Endothelial cell of umbilical vein (primary cell): ENCODE measurements around the gene CPED1. TPM values are rescaled to one million over a fixed set of nuclear protein-coding genes. Genes with fewer than 3 reads are reported as not detected.

Experiments
- BruUV-seq: library from RNA; stranded (reverse); fragments of 400-500 nt; replicated peaks from 2 replicates; lab custom pipeline; 2021; lab: Mats Ljungman, UMichigan
- CTCF ChIA-PET: fragments of 300-600, 350-600 bp; sonication (Branson Sonifier 250); formaldehyde crosslinking; loops from one replicate; lab custom pipeline; 2021; ENCODE audit warnings: antibody characterized with exemption, inconsistent platforms; lab: Charles Lee
- POLR2A ChIA-PET: fragments of 300-600, 350-600 bp; sonication (Branson Sonifier 250); formaldehyde crosslinking; loops from one replicate; lab custom pipeline; 2021; ENCODE audit warnings: antibody characterized with exemption, inconsistent platforms; lab: Charles Lee
- DNase-seq: peaks from one replicate; pipeline ENCODE4 v3.0.0-alpha.2; 2011; ENCODE audit warnings: low read depth, low spot score
- FAIRE-seq: peaks from 2 replicates; lab custom pipeline; 2011; peaks lifted over from hg19 to GRCh38; lab: Jason Lieb, UNC
- H2AFZ ChIP-seq: 2 replicates; pipeline ENCODE4 v1.6.0; 2012; ENCODE audit warnings: low read depth, low read length, control low read depth, inconsistent platforms
- H3K27ac ChIP-seq: 2 replicates; pipeline ENCODE4 v1.5.1; 2011; ENCODE audit warnings: low read depth, mild to moderate bottlenecking, control low read depth, low read length, moderate library complexity; ENCODE audit not compliant: insufficient read depth
- H3K27me3 ChIP-seq, 2 experiments: 2 replicates each; pipeline versions ENCODE4 v1.6.0 to v1.6.1; 2011; ENCODE audit warnings: low read length in 2 of 2, mixed read lengths in 1 of 2; ENCODE audit not compliant: control insufficient read depth in 2 of 2, insufficient read depth in 2 of 2
- H3K36me3 ChIP-seq, 2 experiments: 2 replicates in 1 of 2; 3 replicates in 1 of 2; pipeline ENCODE4 v1.5.1; 2011; ENCODE audit warnings: low read length in 2 of 2, mild to moderate bottlenecking in 1 of 2, moderate library complexity in 1 of 2; ENCODE audit not compliant: control insufficient read depth in 2 of 2, insufficient read depth in 2 of 2; ENCODE audit errors: extremely low read depth in 1 of 2
- H3K4me1 ChIP-seq: 3 replicates; pipeline ENCODE4 v1.5.1; 2011; ENCODE audit warnings: mild to moderate bottlenecking, low read length; ENCODE audit not compliant: control insufficient read depth, insufficient read depth; ENCODE audit errors: extremely low read depth
- H3K4me2 ChIP-seq: 2 replicates; pipeline ENCODE4 v1.6.1; 2011; ENCODE audit warnings: low read length, control low read depth, mixed read lengths; ENCODE audit not compliant: insufficient read depth
- H3K4me3 ChIP-seq, 3 experiments: fragments of 200-600 bp in 1 of 3; sonication (generic), shearing (Covaris generic) in 1 of 3; replicated peaks in 1 of 3; 2 replicates each; pipeline ENCODE4 v1.5.1; 2011 to 2016; ENCODE audit warnings: control low read depth in 3 of 3, low read length in 3 of 3, mild to moderate bottlenecking in 2 of 3, inconsistent platforms in 1 of 3, low read depth in 1 of 3, moderate library complexity in 1 of 3; ENCODE audit not compliant: insufficient read depth in 1 of 3
- H3K79me2 ChIP-seq: 2 replicates; pipeline ENCODE4 v1.6.0; 2012; ENCODE audit warnings: low read length, inconsistent platforms; ENCODE audit not compliant: control insufficient read depth, insufficient read depth
- H3K9ac ChIP-seq: replicated peaks from 2 replicates; pipeline ENCODE3; 2011; ENCODE audit warnings: low read length, control low read depth; ENCODE audit not compliant: insufficient read depth; ENCODE audit errors: extremely low read depth
- H3K9me1 ChIP-seq: replicated peaks from 3 replicates; pipeline ENCODE4 v1.6.0; 2011; ENCODE audit warnings: mild to moderate bottlenecking, low read length; ENCODE audit not compliant: control insufficient read depth, insufficient read depth; ENCODE audit errors: extremely low read depth
- H3K9me3 ChIP-seq: replicated peaks from 2 replicates; pipeline ENCODE4 v1.5.1; 2012; ENCODE audit warnings: low read length, inconsistent platforms; ENCODE audit not compliant: control insufficient read depth, insufficient read depth
- H4K20me1 ChIP-seq: replicated peaks from 2 replicates; pipeline ENCODE3; 2011; ENCODE audit warnings: mild to moderate bottlenecking, low read length; ENCODE audit not compliant: control insufficient read depth, insufficient read depth; ENCODE audit errors: extremely low read depth
- EZH2 ChIP-seq: IDR thresholded peaks from 2 replicates; pipeline ENCODE4 v1.6.1; 2012; ENCODE audit warnings: borderline replicate concordance, low read depth, mild to moderate bottlenecking, moderate library complexity, low read length, inconsistent platforms; ENCODE audit not compliant: severe bottlenecking
- FOS ChIP-seq: IDR thresholded peaks from 2 replicates; pipeline ENCODE4 v1.6.1; 2011; ENCODE audit warnings: mild to moderate bottlenecking, low read length, moderate library complexity, borderline replicate concordance; ENCODE audit not compliant: insufficient read depth
- GATA2 ChIP-seq: IDR thresholded peaks from 2 replicates; pipeline ENCODE4 v1.7.0; 2011; ENCODE audit warnings: low read depth, mild to moderate bottlenecking, moderate library complexity, mixed read lengths, low read length; ENCODE audit not compliant: insufficient read length, insufficient read depth
- JUN ChIP-seq: IDR thresholded peaks from 2 replicates; pipeline ENCODE4 v1.6.1; 2011; ENCODE audit warnings: borderline replicate concordance, low read depth; ENCODE audit not compliant: insufficient read length, insufficient read depth
- MYC ChIP-seq: IDR thresholded peaks from one replicate; pipeline ENCODE4 v1.6.1; 2011; ENCODE audit warnings: mild to moderate bottlenecking, low read depth, low read length
- POLR2A ChIP-seq: IDR thresholded peaks from 2 replicates; pipeline ENCODE4 v1.6.1; 2012; ENCODE audit warnings: low read depth, mild to moderate bottlenecking, control low read depth, low read length
- POLR2AphosphoS5 ChIP-seq: IDR thresholded peaks from 2 replicates; pipeline ENCODE4 v1.6.1; 2012; ENCODE audit warnings: low read depth, mild to moderate bottlenecking, control low read depth, low read length, moderate library complexity; ENCODE audit not compliant: insufficient read depth
- dilution Hi-C: fragments of 300-500 bp; cut with MboI; formaldehyde crosslinking; loops from one replicate; pipeline ENCODE4 v1.15.0; 2019; ENCODE audit warnings: low sequenced_read_pairs; ENCODE audit not compliant: extremely low pct_ligation_motif_present
- intact Hi-C: fragments of 100-400 bp; cut with micrococcal nuclease; formaldehyde crosslinking; loops from one replicate; pipeline ENCODE4 v1.10.0; 2022
- polyA plus RNA-seq, 4 experiments: library from polyadenylated mRNA; depleted of rRNA in 3 of 4; stranded (reverse) in 3 of 4; unstranded in 1 of 4; fragments of >200 nt; gene quantifications; 2 replicates each; pipeline versions ENCODE4 v1.2.1 to v1.2.3, GENCODE V29; 2011 to 2012; ENCODE audit warnings: missing spikeins in 1 of 4
- total RNA-seq: library from RNA; stranded (reverse); gene quantifications from 2 replicates; pipeline ENCODE4 v1.2.3, GENCODE V29; 2021
- TF ChIP-seq, protein P1 (sequence below): IDR thresholded peaks from 2 replicates; pipeline ENCODE4 v1.6.1; 2011; ENCODE audit not compliant: insufficient read depth, insufficient read length
- TF ChIP-seq, protein P2 (sequence below), 2 donors: IDR thresholded peaks; 1 replicate in 1 of 2; 2 replicates in 1 of 2; pipeline ENCODE4 v1.5.1; 2011; ENCODE audit warnings: low read length in 2 of 2, mild to moderate bottlenecking in 2 of 2, moderate library complexity in 2 of 2, control low read depth in 1 of 2, inconsistent platforms in 1 of 2, low read depth in 1 of 2; ENCODE audit not compliant: insufficient read depth in 1 of 2; ENCODE audit errors: extremely low read depth in 1 of 2

Gene CPED1
- total and polyA plus RNA-seq, 2 donors (not counting 3 experiments of a cell fraction or from before 2014, with no cell fraction given): 0.22 to 3.0 TPM

DNA sequence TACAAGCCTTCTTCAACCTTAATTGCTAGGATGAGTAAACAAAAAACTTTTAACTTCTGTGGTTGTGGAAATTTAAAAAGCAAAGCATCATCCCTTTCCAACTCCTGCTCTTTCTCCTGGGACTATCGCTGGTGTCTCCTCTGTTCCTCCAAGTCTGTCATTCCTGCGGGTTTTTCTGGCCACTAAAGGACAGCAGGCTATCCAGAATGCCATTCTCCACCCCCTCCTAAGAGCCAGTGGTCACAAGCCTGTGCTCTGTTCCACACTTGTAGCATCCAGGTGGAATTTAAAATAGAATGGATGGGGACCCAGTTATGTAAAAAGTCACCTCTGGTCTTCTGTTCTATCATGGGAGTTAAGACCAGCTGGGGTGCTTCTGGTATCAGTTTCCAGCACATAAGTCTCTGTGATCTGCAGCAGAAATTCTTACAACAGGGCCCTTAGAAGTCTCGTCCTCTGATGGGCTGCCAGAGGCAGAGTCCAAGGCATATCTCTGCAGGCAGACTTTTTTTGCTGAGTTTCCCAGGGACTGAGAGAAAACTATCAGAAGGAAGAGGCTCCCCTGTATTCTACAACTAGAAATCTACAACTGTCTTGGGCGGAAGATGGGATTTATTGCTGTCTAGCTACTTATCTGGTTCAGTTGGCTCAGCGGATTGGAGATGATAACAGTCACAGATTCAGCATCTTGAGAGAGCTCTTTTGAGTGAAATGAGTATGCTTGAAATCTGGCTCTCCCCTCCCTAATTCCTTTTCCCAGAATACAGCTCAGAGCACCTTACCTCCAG is 335.2 kb downstream of the CPED1 start:
- H3K36me3 ChIP-seq: no peaks in the 10 kb centered on the region
- no peaks in the 10 kb centered on the region for H4K20me1 ChIP-seq
- TF ChIP-seq MYC (no peak), FOS (no peak), JUN (no peak), POLR2AphosphoS5 (no peak), GATA2 (no peak), EZH2 (no peak), POLR2A (no peak)
- TF ChIP-seq, protein P1, sequence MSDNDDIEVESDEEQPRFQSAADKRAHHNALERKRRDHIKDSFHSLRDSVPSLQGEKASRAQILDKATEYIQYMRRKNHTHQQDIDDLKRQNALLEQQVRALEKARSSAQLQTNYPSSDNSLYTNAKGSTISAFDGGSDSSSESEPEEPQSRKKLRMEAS: no peak
- TF ChIP-seq, protein P2, sequence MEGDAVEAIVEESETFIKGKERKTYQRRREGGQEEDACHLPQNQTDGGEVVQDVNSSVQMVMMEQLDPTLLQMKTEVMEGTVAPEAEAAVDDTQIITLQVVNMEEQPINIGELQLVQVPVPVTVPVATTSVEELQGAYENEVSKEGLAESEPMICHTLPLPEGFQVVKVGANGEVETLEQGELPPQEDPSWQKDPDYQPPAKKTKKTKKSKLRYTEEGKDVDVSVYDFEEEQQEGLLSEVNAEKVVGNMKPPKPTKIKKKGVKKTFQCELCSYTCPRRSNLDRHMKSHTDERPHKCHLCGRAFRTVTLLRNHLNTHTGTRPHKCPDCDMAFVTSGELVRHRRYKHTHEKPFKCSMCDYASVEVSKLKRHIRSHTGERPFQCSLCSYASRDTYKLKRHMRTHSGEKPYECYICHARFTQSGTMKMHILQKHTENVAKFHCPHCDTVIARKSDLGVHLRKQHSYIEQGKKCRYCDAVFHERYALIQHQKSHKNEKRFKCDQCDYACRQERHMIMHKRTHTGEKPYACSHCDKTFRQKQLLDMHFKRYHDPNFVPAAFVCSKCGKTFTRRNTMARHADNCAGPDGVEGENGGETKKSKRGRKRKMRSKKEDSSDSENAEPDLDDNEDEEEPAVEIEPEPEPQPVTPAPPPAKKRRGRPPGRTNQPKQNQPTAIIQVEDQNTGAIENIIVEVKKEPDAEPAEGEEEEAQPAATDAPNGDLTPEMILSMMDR (IDR thresholded peaks at IDR 0.05; ENCODE audit: extremely low read depth in 1 of 2, insufficient read depth in 1 of 2, low read depth in 1 of 2, low read length in 2 of 2): no peak
- DNase-seq: no peak
- FAIRE-seq: no peak
- no peak overlapping the region for H3K4me2 ChIP-seq
- H3K79me2 ChIP-seq: no peaks in the 10 kb centered on the region
- dilution Hi-C loops (no loop called here), intact Hi-C loops (no loop called here)
- POLR2A ChIA-PET: no interaction called here
- no peaks in the 10 kb centered on the region for H3K9me3 ChIP-seq
- H3K9me1 ChIP-seq: no peaks in the 10 kb centered on the region
- no TSS peak for BruUV-seq
- H3K9ac ChIP-seq: no peak overlapping the region
- peaks cover 8 to 16% of the 10 kb centered on the region in 2 experiments for H3K27me3 ChIP-seq
- no peak overlapping the region for H3K27ac ChIP-seq
- H3K4me3 ChIP-seq: no peak overlapping the region
- no peaks in the 10 kb centered on the region for H3K4me1 ChIP-seq
- CTCF ChIA-PET: interaction anchor here (0.8 to 1.1 kb wide), 3 partner anchors 12 to 671 kb away, joined by 3 read pairs; no protein-coding TSS in a partner anchor
- no peak overlapping the region for H2AFZ ChIP-seq
